Measurements from ENCODE around the gene LRRC72.
"Not testable (repeated sequence)": the region's sequence is repeated elsewhere in the genome, so short reads cannot be mapped to it uniquely, and the experiment has no call there.

LRRC72 gene

GRCh38 chr7:16529697-16530096, 3.1 kb downstream of the LRRC72 start:
- no peak for DNase-seq

GRCh38 chr7:16531707-16532106, 5.1 kb downstream of the LRRC72 start:
- no peak for DNase-seq

- DNase-seq, result no peak
Measured at GRCh38 chr7:16532272-16532671, 5.6 kb downstream of the LRRC72 start.

- DNase-seq, result no peak
Measured at GRCh38 chr7:16535500-16535899, 8.9 kb downstream of the LRRC72 start.

GRCh38 chr7:16540559-16540958, 13.9 kb downstream of the LRRC72 start:
- DNase-seq, result not testable (repeated sequence)

GRCh38 chr7:16542401-16542800, 15.8 kb downstream of the LRRC72 start:
- no peak for DNase-seq

GRCh38 chr7:16543456-16543855, 16.8 kb downstream of the LRRC72 start:
- DNase-seq, result no peak

- no peak for DNase-seq
Measured at GRCh38 chr7:16546921-16547505, 20.4 kb downstream of the LRRC72 start.

- no peak for DNase-seq
Measured at GRCh38 chr7:16548428-16548827, 21.8 kb downstream of the LRRC72 start.

- no peak for DNase-seq
Measured at GRCh38 chr7:16550671-16551070, 24.0 kb downstream of the LRRC72 start.

- no peak for DNase-seq
Measured at GRCh38 chr7:16554518-16555236, 28.1 kb downstream of the LRRC72 start.

GRCh38 chr7:16556359-16556758, 29.7 kb downstream of the LRRC72 start:
- DNase-seq, result no peak

- no peak for DNase-seq
Measured at GRCh38 chr7:16558761-16559302, 32.2 kb downstream of the LRRC72 start.

- no peak for DNase-seq
Measured at GRCh38 chr7:16559497-16560179, 33.0 kb downstream of the LRRC72 start.

- no peak for DNase-seq
Measured at GRCh38 chr7:16561943-16562342, 35.3 kb downstream of the LRRC72 start.

GRCh38 chr7:16562456-16563220, 36.0 kb downstream of the LRRC72 start:
- no peak for DNase-seq

- no peak for DNase-seq
Measured at GRCh38 chr7:16563281-16564022, 36.8 kb downstream of the LRRC72 start.

GRCh38 chr7:16564023-16564380, 37.4 kb downstream of the LRRC72 start:
- DNase-seq, result no peak

- DNase-seq, result peak; percentile 38
Measured at GRCh38 chr7:16564909-16565426, 38.3 kb downstream of the LRRC72 start.

GRCh38 chr7:16571941-16572340, 45.3 kb downstream of the LRRC72 start:
- DNase-seq, result no peak

GRCh38 chr7:16579216-16579615, 52.6 kb downstream of the LRRC72 start:
- peak; percentile 36 for DNase-seq

- no peak for DNase-seq
Measured at GRCh38 chr7:16581286-16581685, 54.7 kb downstream of the LRRC72 start.

All from DMS79 treated with DMSO at 0.1 percent for 48 hours (cell line).